Panc1 (cell line): ENCODE data around the gene POLR3F. TPM values are rescaled to one million over a fixed set of nuclear protein-coding genes. Genes with fewer than 3 reads are reported as not detected.
"Not testable (repeated sequence)": the region's sequence is repeated elsewhere in the genome, so short reads cannot be mapped to it uniquely, and the experiment has no call there.

Experiments
- ATAC-seq: fragments of 200-7000 bp; cut with Tn5 transposase; 2 replicates; pipeline ENCODE4 v1.9.1; 2020; ENCODE audit warnings: mild to moderate bottlenecking, moderate library complexity
- BruUV-seq: library from RNA; stranded (reverse); fragments of 400-500 nt; replicated peaks from 2 replicates; lab custom pipeline; 2021; lab: Mats Ljungman, UMichigan
- CTCF ChIA-PET: fragments of 300-600 bp; sonication (Branson Sonifier 250); formaldehyde crosslinking; loops from one replicate; lab custom pipeline; 2022; ENCODE audit warnings: antibody characterized with exemption; lab: Charles Lee
- POLR2A ChIA-PET: fragments of 300-600 bp; sonication (Branson Sonifier 250); formaldehyde crosslinking; loops from one replicate; lab custom pipeline; 2022; ENCODE audit warnings: antibody characterized with exemption; lab: Charles Lee
- DNase-seq: peaks from one replicate; pipeline ENCODE4 v3.0.0-alpha.2; 2010; ENCODE audit warnings: low read depth, low spot score
- H3K27ac ChIP-seq: 2 replicates; pipeline ENCODE4 v1.5.1; 2011; ENCODE audit warnings: mild to moderate bottlenecking, low read length, inconsistent platforms
- H3K27me3 ChIP-seq: fragments of 200-500 bp; sonication (Bioruptor generic); 2 replicates; pipeline ENCODE4 v1.6.0; 2014; ENCODE audit warnings: low read length, inconsistent platforms; ENCODE audit not compliant: control insufficient read depth, insufficient read depth
- H3K36me3 ChIP-seq: fragments of 200-500 bp; sonication (Bioruptor generic); 2 replicates; pipeline ENCODE4 v1.5.1; 2014; ENCODE audit warnings: inconsistent platforms, mild to moderate bottlenecking, low read length, moderate library complexity; ENCODE audit not compliant: control insufficient read depth, insufficient read depth
- H3K4me1 ChIP-seq: 2 replicates; pipeline ENCODE4 v1.5.1; 2011; ENCODE audit warnings: inconsistent platforms, mild to moderate bottlenecking, low read length, moderate library complexity; ENCODE audit not compliant: control insufficient read depth, insufficient read depth
- H3K4me3 ChIP-seq, 2 experiments: 2 replicates each; pipeline ENCODE4 v1.5.1; 2011 to 2012; ENCODE audit warnings: low read depth in 2 of 2, low read length in 2 of 2, mild to moderate bottlenecking in 2 of 2, inconsistent platforms in 1 of 2, moderate library complexity in 1 of 2
- H3K9me3 ChIP-seq: fragments of 200-500 bp; sonication (Bioruptor generic); 2 replicates; pipeline ENCODE4 v1.5.1; 2014; ENCODE audit warnings: low read depth, mild to moderate bottlenecking, inconsistent platforms, low read length, moderate library complexity; ENCODE audit not compliant: control insufficient read depth, insufficient read depth
- POLR2AphosphoS5 ChIP-seq: IDR thresholded peaks from 2 replicates; pipeline ENCODE4 v1.6.1; 2012; ENCODE audit warnings: mild to moderate bottlenecking, low read depth, low read length, moderate library complexity
- SIN3A ChIP-seq: IDR thresholded peaks from 2 replicates; pipeline ENCODE4 v1.6.1; 2012; ENCODE audit warnings: low read depth, mild to moderate bottlenecking, low read length, moderate library complexity, borderline replicate concordance; ENCODE audit not compliant: insufficient read depth
- TCF7L2 ChIP-seq: IDR thresholded peaks from 2 replicates; pipeline ENCODE4 v1.6.1; 2011; ENCODE audit warnings: mild to moderate bottlenecking, low read depth, low read length, inconsistent platforms
- in situ Hi-C: cut with HindIII; loops from 2 replicates; pipeline ENCODE4 v1.10.0; 2016; ENCODE audit warnings: low sequenced_read_pairs, low pct_unique_long_range_greater_than_20kb
- intact Hi-C: fragments of 100-400 bp; cut with micrococcal nuclease; formaldehyde crosslinking; loops from one replicate; pipeline ENCODE4 v1.10.0; 2022; ENCODE audit not compliant: unreplicated experiment
- total RNA-seq: library from RNA; stranded (reverse); gene quantifications from one replicate; pipeline ENCODE4 v1.2.1, GENCODE V29; 2021; ENCODE audit not compliant: unreplicated experiment
- TF ChIP-seq, protein P1 (sequence below), 2 experiments: IDR thresholded peaks; 2 replicates each; pipeline ENCODE4 v1.6.1; 2011 to 2012; ENCODE audit warnings: low read depth in 2 of 2, control low read depth in 1 of 2, low read length in 1 of 2, mild to moderate bottlenecking in 1 of 2, moderate library complexity in 1 of 2; ENCODE audit not compliant: insufficient read depth in 1 of 2
- TF ChIP-seq, protein P2 (sequence below): fragments of 450-650 bp; IDR thresholded peaks from 2 replicates; pipeline ENCODE4 v1.5.1; 2017; ENCODE audit warnings: mild to moderate bottlenecking

POLR3F gene
- total RNA-seq, 1 experiment from 2014 or later: 11.1 TPM

GRCh38 chr20:18514127-18514526 is 46.9 kb downstream of the POLR3F start:
- POLR2A ChIA-PET: no interaction called here
- BruUV-seq: no TSS peak
- Histone ChIP-seq H3K27me3 (no peaks in the 10 kb centered on the region), H3K27ac (no peak overlapping the region), H3K4me3 (no peak overlapping the region), H3K9me3 (no peaks in the 10 kb centered on the region), H3K36me3 (peaks cover 21% of the 10 kb centered on the region), H3K4me1 (0 out of 2 replicates have a peak, but pooled peaks cover under 1% of the 10 kb centered on the region)
- intact Hi-C loops (no loop called here), in situ Hi-C loops (no loop called here)
- TF ChIP-seq TCF7L2 (no peak), SIN3A (no peak), POLR2AphosphoS5 (no peak)
- TF ChIP-seq, protein P1, sequence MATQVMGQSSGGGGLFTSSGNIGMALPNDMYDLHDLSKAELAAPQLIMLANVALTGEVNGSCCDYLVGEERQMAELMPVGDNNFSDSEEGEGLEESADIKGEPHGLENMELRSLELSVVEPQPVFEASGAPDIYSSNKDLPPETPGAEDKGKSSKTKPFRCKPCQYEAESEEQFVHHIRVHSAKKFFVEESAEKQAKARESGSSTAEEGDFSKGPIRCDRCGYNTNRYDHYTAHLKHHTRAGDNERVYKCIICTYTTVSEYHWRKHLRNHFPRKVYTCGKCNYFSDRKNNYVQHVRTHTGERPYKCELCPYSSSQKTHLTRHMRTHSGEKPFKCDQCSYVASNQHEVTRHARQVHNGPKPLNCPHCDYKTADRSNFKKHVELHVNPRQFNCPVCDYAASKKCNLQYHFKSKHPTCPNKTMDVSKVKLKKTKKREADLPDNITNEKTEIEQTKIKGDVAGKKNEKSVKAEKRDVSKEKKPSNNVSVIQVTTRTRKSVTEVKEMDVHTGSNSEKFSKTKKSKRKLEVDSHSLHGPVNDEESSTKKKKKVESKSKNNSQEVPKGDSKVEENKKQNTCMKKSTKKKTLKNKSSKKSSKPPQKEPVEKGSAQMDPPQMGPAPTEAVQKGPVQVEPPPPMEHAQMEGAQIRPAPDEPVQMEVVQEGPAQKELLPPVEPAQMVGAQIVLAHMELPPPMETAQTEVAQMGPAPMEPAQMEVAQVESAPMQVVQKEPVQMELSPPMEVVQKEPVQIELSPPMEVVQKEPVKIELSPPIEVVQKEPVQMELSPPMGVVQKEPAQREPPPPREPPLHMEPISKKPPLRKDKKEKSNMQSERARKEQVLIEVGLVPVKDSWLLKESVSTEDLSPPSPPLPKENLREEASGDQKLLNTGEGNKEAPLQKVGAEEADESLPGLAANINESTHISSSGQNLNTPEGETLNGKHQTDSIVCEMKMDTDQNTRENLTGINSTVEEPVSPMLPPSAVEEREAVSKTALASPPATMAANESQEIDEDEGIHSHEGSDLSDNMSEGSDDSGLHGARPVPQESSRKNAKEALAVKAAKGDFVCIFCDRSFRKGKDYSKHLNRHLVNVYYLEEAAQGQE (IDR thresholded peaks at IDR 0.05; ENCODE audit: insufficient read depth in 1 of 2, low read depth in 2 of 2, low read length in 1 of 2): no peak
- TF ChIP-seq, protein P2, sequence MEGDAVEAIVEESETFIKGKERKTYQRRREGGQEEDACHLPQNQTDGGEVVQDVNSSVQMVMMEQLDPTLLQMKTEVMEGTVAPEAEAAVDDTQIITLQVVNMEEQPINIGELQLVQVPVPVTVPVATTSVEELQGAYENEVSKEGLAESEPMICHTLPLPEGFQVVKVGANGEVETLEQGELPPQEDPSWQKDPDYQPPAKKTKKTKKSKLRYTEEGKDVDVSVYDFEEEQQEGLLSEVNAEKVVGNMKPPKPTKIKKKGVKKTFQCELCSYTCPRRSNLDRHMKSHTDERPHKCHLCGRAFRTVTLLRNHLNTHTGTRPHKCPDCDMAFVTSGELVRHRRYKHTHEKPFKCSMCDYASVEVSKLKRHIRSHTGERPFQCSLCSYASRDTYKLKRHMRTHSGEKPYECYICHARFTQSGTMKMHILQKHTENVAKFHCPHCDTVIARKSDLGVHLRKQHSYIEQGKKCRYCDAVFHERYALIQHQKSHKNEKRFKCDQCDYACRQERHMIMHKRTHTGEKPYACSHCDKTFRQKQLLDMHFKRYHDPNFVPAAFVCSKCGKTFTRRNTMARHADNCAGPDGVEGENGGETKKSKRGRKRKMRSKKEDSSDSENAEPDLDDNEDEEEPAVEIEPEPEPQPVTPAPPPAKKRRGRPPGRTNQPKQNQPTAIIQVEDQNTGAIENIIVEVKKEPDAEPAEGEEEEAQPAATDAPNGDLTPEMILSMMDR: no peak
- DNase-seq (no peak), ATAC-seq (0 out of 2 replicates have a peak, but pooled peaks have one; percentile 38)
- CTCF ChIA-PET: no interaction called here

DNA sequence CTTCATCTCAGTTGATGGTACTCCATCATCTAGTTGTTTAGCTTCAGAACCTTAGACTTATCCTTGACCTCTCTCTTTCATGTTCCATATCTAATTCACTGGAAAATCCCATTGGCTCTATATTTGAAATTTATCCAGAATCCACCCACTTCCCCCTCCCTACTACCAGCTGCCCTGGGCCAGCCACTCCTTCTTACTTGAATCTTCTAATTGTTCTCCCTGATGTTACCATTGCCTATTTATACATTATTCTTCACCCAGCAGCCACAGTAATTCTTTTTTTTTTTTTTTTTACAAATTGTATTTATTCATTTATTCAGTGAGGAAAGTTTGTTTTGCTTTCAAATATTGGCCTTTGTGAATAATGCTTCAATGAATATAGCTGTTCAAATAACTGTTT is 48.8 kb downstream of the POLR3F start:
- H3K9me3 ChIP-seq: no peaks in the 10 kb centered on the region
- in situ Hi-C loops: no loop called here
- no peak overlapping the region for H3K27ac ChIP-seq
- TF ChIP-seq SIN3A: no peak
- no peak for TF ChIP-seq TCF7L2
- no peak for TF ChIP-seq POLR2AphosphoS5
- TF ChIP-seq, protein P2: no peak
- TF ChIP-seq, protein P1 (IDR thresholded peaks at IDR 0.05; ENCODE audit: insufficient read depth in 1 of 2, low read depth in 2 of 2, low read length in 1 of 2): no peak
- POLR2A ChIA-PET: interaction anchor here (0.7 kb wide), 1 partner anchor 107 kb away, joined by 3 read pairs; no protein-coding TSS in a partner anchor
- no TSS peak for BruUV-seq
- H3K36me3 ChIP-seq: peaks cover 16% of the 10 kb centered on the region
- no peaks in the 10 kb centered on the region for H3K27me3 ChIP-seq
- DNase-seq: no peak
- ATAC-seq: no peak
- H3K4me3 ChIP-seq: no peak overlapping the region
- CTCF ChIA-PET: no interaction called here
- no peaks in the 10 kb centered on the region for H3K4me1 ChIP-seq
- intact Hi-C loops: no loop called here

GRCh38 chr20:18522066-18522465 is 54.9 kb downstream of the POLR3F start:
- in situ Hi-C loops, CTCF ChIA-PET, H3K9me3 ChIP-seq, intact Hi-C loops, ATAC-seq, H3K4me3 ChIP-seq, H3K4me1 ChIP-seq, H3K27ac ChIP-seq, H3K27me3 ChIP-seq, BruUV-seq, DNase-seq: not testable (repeated sequence)
- H3K36me3 ChIP-seq: peaks cover 24% of the 10 kb centered on the region
- POLR2A ChIA-PET: interaction anchor here (0.6 kb wide), 1 partner anchor 1179 kb away, joined by 7 read pairs; no protein-coding TSS in a partner anchor
